ENCODE measurements around the gene MMP24.

The MMP24 gene

GRCh38 chr20:35299780-35300179, 73.3 kb downstream of the MMP24 start:
- Histone ChIP-seq H2BK120ac (ENCODE audit: insufficient read depth, low read length, poor library complexity) (no peak overlapping the region), H4K12ac (ENCODE audit: low read depth, low read length) (no peak overlapping the region), H3K4ac (ENCODE audit: low read depth, low read length) (no peak overlapping the region), H4K91ac (ENCODE audit: low read depth, low read length) (no peak overlapping the region), H2AK5ac (ENCODE audit: low read length) (no peak overlapping the region), H3K18ac (ENCODE audit: low read length) (no peak overlapping the region), H2BK12ac (ENCODE audit: low read length) (no peak overlapping the region), H3K27ac (ENCODE audit: low read depth, low read length) (no peak overlapping the region), H2BK5ac (ENCODE audit: low read depth, low read length, poor library complexity) (no peak overlapping the region), H3K9ac (ENCODE audit: low read length) (no peak overlapping the region), H3K9me3 (ENCODE audit: insufficient read depth, low read depth, low read length) (peaks cover 4% of the 10 kb centered on the region), H4K8ac (ENCODE audit: low read depth, low read length) (no peak overlapping the region), H3K23ac (ENCODE audit: low read length) (no peak overlapping the region), H3K14ac (ENCODE audit: low read length) (no peak overlapping the region), H3K4me1 (ENCODE audit: control insufficient read depth in 1 of 2, insufficient read depth in 2 of 2, low read length in 2 of 2) (peaks cover 16 to 19% of the 10 kb centered on the region in 2 experiments), H3K79me1 (ENCODE audit: low read length) (peaks cover 4% of the 10 kb centered on the region), H3K36me3 (ENCODE audit: control insufficient read depth in 1 of 2, insufficient read depth in 2 of 2, low read length in 2 of 2) (no peaks in the 10 kb centered on the region), H3K27me3 (ENCODE audit: insufficient read depth, low read length) (no peaks in the 10 kb centered on the region), H2AFZ (ENCODE audit: insufficient read depth, low read length, poor library complexity) (no peak overlapping the region), H3K79me2 (ENCODE audit: control insufficient read depth, insufficient read depth, low read length, poor library complexity) (no peaks in the 10 kb centered on the region), H3K4me2 (ENCODE audit: low read length) (no peak overlapping the region), H3K4me3 (ENCODE audit: low read depth, low read length) (no peak overlapping the region)
- no peak for DNase-seq
- no CpG with 5 or more reads among the region's 4 CpGs for WGBS (ENCODE audit: extremely low coverage, insufficient coverage, insufficient read length)

- H3K4me3 ChIP-seq (ENCODE audit: low read depth, low read length), result no peak overlapping the region
- no peaks in the 10 kb centered on the region for H3K36me3 ChIP-seq (ENCODE audit: control insufficient read depth in 1 of 2, insufficient read depth in 2 of 2, low read length in 2 of 2)
- no peak overlapping the region for H4K91ac ChIP-seq (ENCODE audit: low read depth, low read length)
- DNase-seq, result no peak
- H3K9ac ChIP-seq (ENCODE audit: low read length), result no peak overlapping the region
- H2BK5ac ChIP-seq (ENCODE audit: low read depth, low read length, poor library complexity), result no peak overlapping the region
- peaks cover 4% of the 10 kb centered on the region for H3K9me3 ChIP-seq (ENCODE audit: insufficient read depth, low read depth, low read length)
- no CpG with 5 or more reads among the region's 4 CpGs for WGBS (ENCODE audit: extremely low coverage, insufficient coverage, insufficient read length)
- H3K4me1 ChIP-seq (ENCODE audit: control insufficient read depth in 1 of 2, insufficient read depth in 2 of 2, low read length in 2 of 2), result peaks cover 25 to 28% of the 10 kb centered on the region in 2 experiments
- H2AFZ ChIP-seq (ENCODE audit: insufficient read depth, low read length, poor library complexity), result no peak overlapping the region
- H2BK12ac ChIP-seq (ENCODE audit: low read length), result no peak overlapping the region
- no peak overlapping the region for H4K8ac ChIP-seq (ENCODE audit: low read depth, low read length)
- H3K79me1 ChIP-seq (ENCODE audit: low read length), result peaks cover 6% of the 10 kb centered on the region
- H3K27ac ChIP-seq (ENCODE audit: low read depth, low read length), result no peak overlapping the region
- no peak overlapping the region for H3K23ac ChIP-seq (ENCODE audit: low read length)
- no peak overlapping the region for H3K18ac ChIP-seq (ENCODE audit: low read length)
- H3K79me2 ChIP-seq (ENCODE audit: control insufficient read depth, insufficient read depth, low read length, poor library complexity), result no peaks in the 10 kb centered on the region
- no peak overlapping the region for H2AK5ac ChIP-seq (ENCODE audit: low read length)
- H3K27me3 ChIP-seq (ENCODE audit: insufficient read depth, low read length), result no peaks in the 10 kb centered on the region
- no peak overlapping the region for H3K4me2 ChIP-seq (ENCODE audit: low read length)
- H3K4ac ChIP-seq (ENCODE audit: low read depth, low read length), result no peak overlapping the region
- H4K12ac ChIP-seq (ENCODE audit: low read depth, low read length), result no peak overlapping the region
- H2BK120ac ChIP-seq (ENCODE audit: insufficient read depth, low read length, poor library complexity), result no peak overlapping the region
- no peak overlapping the region for H3K14ac ChIP-seq (ENCODE audit: low read length)
Measured at GRCh38 chr20:35300469-35301262, 74.2 kb downstream of the MMP24 start.

- H3K79me2 ChIP-seq (ENCODE audit: control insufficient read depth, insufficient read depth, low read length, poor library complexity), result no peaks in the 10 kb centered on the region
- peaks cover 4% of the 10 kb centered on the region for H3K9me3 ChIP-seq (ENCODE audit: insufficient read depth, low read depth, low read length)
- no peak overlapping the region for H3K18ac ChIP-seq (ENCODE audit: low read length)
- no peak overlapping the region for H2BK12ac ChIP-seq (ENCODE audit: low read length)
- peaks cover 27 to 28% of the 10 kb centered on the region in 2 experiments for H3K4me1 ChIP-seq (ENCODE audit: control insufficient read depth in 1 of 2, insufficient read depth in 2 of 2, low read length in 2 of 2)
- WGBS (ENCODE audit: extremely low coverage, insufficient coverage, insufficient read length), result no CpG with 5 or more reads among the region's 2 CpGs
- H3K4me2 ChIP-seq (ENCODE audit: low read length), result no peak overlapping the region
- no peaks in the 10 kb centered on the region for H3K27me3 ChIP-seq (ENCODE audit: insufficient read depth, low read length)
- H4K8ac ChIP-seq (ENCODE audit: low read depth, low read length), result no peak overlapping the region
- H3K4ac ChIP-seq (ENCODE audit: low read depth, low read length), result no peak overlapping the region
- no peak for DNase-seq
- no peak overlapping the region for H4K91ac ChIP-seq (ENCODE audit: low read depth, low read length)
- H3K27ac ChIP-seq (ENCODE audit: low read depth, low read length), result no peak overlapping the region
- no peak overlapping the region for H4K12ac ChIP-seq (ENCODE audit: low read depth, low read length)
- no peak overlapping the region for H2AFZ ChIP-seq (ENCODE audit: insufficient read depth, low read length, poor library complexity)
- no peak overlapping the region for H2BK120ac ChIP-seq (ENCODE audit: insufficient read depth, low read length, poor library complexity)
- H2AK5ac ChIP-seq (ENCODE audit: low read length), result no peak overlapping the region
- H3K4me3 ChIP-seq (ENCODE audit: low read depth, low read length), result no peak overlapping the region
- no peak overlapping the region for H3K9ac ChIP-seq (ENCODE audit: low read length)
- H3K14ac ChIP-seq (ENCODE audit: low read length), result no peak overlapping the region
- no peaks in the 10 kb centered on the region for H3K36me3 ChIP-seq (ENCODE audit: control insufficient read depth in 1 of 2, insufficient read depth in 2 of 2, low read length in 2 of 2)
- H3K79me1 ChIP-seq (ENCODE audit: low read length), result peaks cover 11% of the 10 kb centered on the region
- H3K23ac ChIP-seq (ENCODE audit: low read length), result no peak overlapping the region
- no peak overlapping the region for H2BK5ac ChIP-seq (ENCODE audit: low read depth, low read length, poor library complexity)
Measured at GRCh38 chr20:35301426-35301825, 74.9 kb downstream of the MMP24 start.

GRCh38 chr20:35302421-35303335, 76.2 kb downstream of the MMP24 start:
- peaks cover 4% of the 10 kb centered on the region for H3K9me3 ChIP-seq (ENCODE audit: insufficient read depth, low read depth, low read length)
- no peak overlapping the region for H3K4ac ChIP-seq (ENCODE audit: low read depth, low read length)
- H2BK5ac ChIP-seq (ENCODE audit: low read depth, low read length, poor library complexity), result no peak overlapping the region
- H3K36me3 ChIP-seq (ENCODE audit: control insufficient read depth in 1 of 2, insufficient read depth in 2 of 2, low read length in 2 of 2), result no peaks in the 10 kb centered on the region
- H3K79me2 ChIP-seq (ENCODE audit: control insufficient read depth, insufficient read depth, low read length, poor library complexity), result no peaks in the 10 kb centered on the region
- DNase-seq, result no peak
- WGBS (ENCODE audit: extremely low coverage, insufficient coverage, insufficient read length), result no CpG with 5 or more reads among the region's 6 CpGs
- no peak overlapping the region for H3K27ac ChIP-seq (ENCODE audit: low read depth, low read length)
- no peak overlapping the region for H3K4me3 ChIP-seq (ENCODE audit: low read depth, low read length)
- H3K4me1 ChIP-seq (ENCODE audit: control insufficient read depth in 1 of 2, insufficient read depth in 2 of 2, low read length in 2 of 2), result peaks cover 27 to 29% of the 10 kb centered on the region in 2 experiments
- H2AK5ac ChIP-seq (ENCODE audit: low read length), result no peak overlapping the region
- no peak overlapping the region for H4K91ac ChIP-seq (ENCODE audit: low read depth, low read length)
- H3K79me1 ChIP-seq (ENCODE audit: low read length), result peaks cover 12% of the 10 kb centered on the region
- no peak overlapping the region for H3K9ac ChIP-seq (ENCODE audit: low read length)
- H4K12ac ChIP-seq (ENCODE audit: low read depth, low read length), result no peak overlapping the region
- H2BK120ac ChIP-seq (ENCODE audit: insufficient read depth, low read length, poor library complexity), result no peak overlapping the region
- H2AFZ ChIP-seq (ENCODE audit: insufficient read depth, low read length, poor library complexity), result no peak overlapping the region
- no peaks in the 10 kb centered on the region for H3K27me3 ChIP-seq (ENCODE audit: insufficient read depth, low read length)
- no peak overlapping the region for H2BK12ac ChIP-seq (ENCODE audit: low read length)
- H4K8ac ChIP-seq (ENCODE audit: low read depth, low read length), result no peak overlapping the region
- H3K4me2 ChIP-seq (ENCODE audit: low read length), result no peak overlapping the region
- no peak overlapping the region for H3K18ac ChIP-seq (ENCODE audit: low read length)
- no peak overlapping the region for H3K14ac ChIP-seq (ENCODE audit: low read length)
- H3K23ac ChIP-seq (ENCODE audit: low read length), result no peak overlapping the region
